Ovary (tissue), 9 donors: ENCODE results near the gene CRIP1. TPM values are rescaled to one million over a fixed set of nuclear protein-coding genes. Genes with fewer than 3 reads are reported as not detected.

Source experiments
- DNase-seq, 5 donors: peaks; one replicate each; pipeline ENCODE4 v3.0.0-alpha.2; 2019 to 2020
- H3K27ac ChIP-seq, 2 donors: fragments of 200-600 bp; one replicate each; pipeline versions ENCODE4 v1.5.1 to v1.8.0; 2019 to 2022
- H3K27me3 ChIP-seq: fragments of 200-600 bp; one replicate; pipeline ENCODE4 v1.8.0; 2022
- H3K36me3 ChIP-seq: fragments of 200-600 bp; sonication (generic); one replicate; pipeline ENCODE4 v1.5.1; 2019
- H3K4me1 ChIP-seq: one replicate; pipeline ENCODE4 v1.8.1; 2013; ENCODE audit warnings: mild to moderate bottlenecking, moderate library complexity; ENCODE audit not compliant: insufficient read depth
- H3K4me3 ChIP-seq: fragments of 200-600 bp; sonication (generic); one replicate; pipeline ENCODE4 v1.5.1; 2017
- H3K9me3 ChIP-seq, 2 donors: fragments of 200-600 bp in 1 of 2; sonication (generic) in 1 of 2; one replicate each; pipeline versions ENCODE4 v1.5.1 to v1.8.1; 2013 to 2019; ENCODE audit warnings: mild to moderate bottlenecking in 1 of 2, moderate library complexity in 1 of 2
- CTCF ChIP-seq, 3 donors: fragments of 450-650 bp in 2 of 3; fragments of 200-600 bp in 1 of 3; IDR thresholded peaks; one replicate each; pipeline versions ENCODE4 v1.5.1 to v1.8.0; 2016 to 2022; ENCODE audit warnings: antibody characterized with exemption in 3 of 3, mild to moderate bottlenecking in 1 of 3
- EP300 ChIP-seq: sonication (generic); formaldehyde crosslinking; IDR thresholded peaks from one replicate; pipeline ENCODE4 v1.6.1; 2017; ENCODE audit warnings: antibody characterized with exemption
- POLR2A ChIP-seq: fragments of 450-650 bp; IDR thresholded peaks from one replicate; pipeline ENCODE4 v1.6.1; 2017; ENCODE audit warnings: antibody characterized with exemption, mild to moderate bottlenecking, moderate library complexity
- WGBS, 3 donors: extraction: QIAGEN DNeasy Blood & Tissue Kit in 1 of 3; methylation state at CpG; one replicate each; pipeline versions ENCODE4 v1.1.5 to v1.1.7; 2013 to 2017; 5-methylcytosine and 5-hydroxymethylcytosine counted together
- intact Hi-C, 4 donors: fragments of 100-400 bp; cut with DNase I; formaldehyde crosslinking; loops; one replicate each; pipeline versions ENCODE4 v1.11.0 to v1.15.1; 2022 to 2023
- polyA plus RNA-seq, 2 donors: library from polyadenylated mRNA; stranded (reverse); fragments of 200-250 nt in 1 of 2; fragments of 350-450 nt in 1 of 2; fragmentation: Illumina TruSeq in 1 of 2; extraction: RNeasy Lipid Tissue Mini Kit (QIAGEN cat#74804) in 1 of 2; gene quantifications; one replicate each; pipeline ENCODE4 v1.2.3, GENCODE V29; 2013 to 2014
- total RNA-seq, 7 donors: library from RNA; depleted of rRNA in 2 of 7; stranded (reverse); fragments of >200 nt in 2 of 7; fragmentation: NEBNext Ultra II Directional in 3 of 7; extraction: Animal tissue kit (Norgen Biotek cat#: 25700) in 3 of 7; gene quantifications; one replicate each; pipeline versions ENCODE4 v1.1.0 to v1.2.4, GENCODE V29; 2016 to 2023
- donor health status: DM: no; HTN: no; CAD: no; lungs with moderate emphysema.
- donor health status: DM: no; HTN: no; CAD: no.
- donor health status: Bipolar disorder and iron deficiency.
- donor health status: DM: yes; HTN: yes; CAD: no.
- donor health status: DM: no; HTN: no; CAD: no.
- donor health status: DM: yes; HTN: yes; CAD: no.

Gene CRIP1
- total and polyA plus RNA-seq, 9 donors, result 3.2 to 116 (median 26.4) TPM

- peaks cover 17% of the 10 kb centered on the region for H3K4me1 ChIP-seq
- H3K9me3 ChIP-seq, result no peaks in the 10 kb centered on the region
- intact Hi-C loops, result loop anchor here in 2 of 4 donors (10.0 kb wide), 2 partner anchors 51 to 61 kb away; partner anchors contain the start of gene MTA1 (in 1 of the 2)
- 2 to 6% (median 3%) methylated on average over 33 to 48 of the region's 48 CpGs for whole genome bisulfite sequencing, 3 donors
- DNase-seq, result peak; percentile 71 to 80 (median 77)
- peak overlapping the region in 1 of 2 donors; percentile 74 for H3K27ac ChIP-seq
- no peaks in the 10 kb centered on the region for H3K36me3 ChIP-seq
- H3K4me3 ChIP-seq, result peak overlapping the region; percentile 45
- H3K27me3 ChIP-seq, result no peaks in the 10 kb centered on the region
- no peak for TF ChIP-seq EP300
- TF ChIP-seq POLR2A, result no peak
- TF ChIP-seq CTCF (IDR thresholded peaks at IDR 0.05), result no peak
These were observed 11.2 kb upstream of the CRIP1 start for GRCh38 chr14:105475269-105476096.

- H3K4me1 ChIP-seq, result peaks cover 19% of the 10 kb centered on the region
These were observed 10.4 kb upstream of the CRIP1 start for GRCh38 chr14:105476097-105476830.

GRCh38 chr14:105476831-105477659, 9.6 kb upstream of the CRIP1 start:
- Histone ChIP-seq H3K9me3 (no peaks in the 10 kb centered on the region), H3K4me3 (no peak overlapping the region), H3K27me3 (no peaks in the 10 kb centered on the region), H3K36me3 (no peaks in the 10 kb centered on the region), H3K27ac (no peak overlapping the region), H3K4me1 (peaks cover 25% of the 10 kb centered on the region)
- intact Hi-C loops, result loop anchor here in 2 of 4 donors (10.0 kb wide), 2 partner anchors 52 to 62 kb away; partner anchors contain the start of gene MTA1 (in 1 of the 2)
- 63 to 72% (median 71%) methylated on average over 16 of the region's 16 CpGs for WGBS, 3 donors
- TF ChIP-seq CTCF (IDR thresholded peaks at IDR 0.05) (no peak), POLR2A (no peak), EP300 (no peak)
- peak in 1 of 5 donors; percentile 41 for DNase-seq

More at GRCh38 chr14:105476097-105476830, 10.4 kb upstream of the CRIP1 start:
- intact Hi-C loops, result loop anchor here in 2 of 4 donors (10.0 kb wide), 2 partner anchors 51 to 61 kb away; partner anchors contain the start of gene MTA1 (in 1 of the 2)
- TF ChIP-seq EP300, result no peak
- no peak for TF ChIP-seq CTCF (IDR thresholded peaks at IDR 0.05)
- TF ChIP-seq POLR2A, result no peak
- H3K9me3 ChIP-seq, result no peaks in the 10 kb centered on the region
- no peaks in the 10 kb centered on the region for H3K27me3 ChIP-seq
- WGBS, 3 donors, result 15 to 30% (median 22%) methylated on average over 18 to 21 of the region's 21 CpGs
- no peaks in the 10 kb centered on the region for H3K36me3 ChIP-seq
- H3K27ac ChIP-seq, result peak overlapping the region in 1 of 2 donors; percentile 74
- peak overlapping the region; percentile 45 for H3K4me3 ChIP-seq
- peak in 3 of 5 donors; percentile 37 to 64 (median 63) for DNase-seq
